Activated T-helper 1 cell treated with anti-CD3 and anti-CD28 coated beads, Interleukin-12 subunit alpha, Interleukin-12 subunit beta, Interleukin-2, Interleukin-4 antibody, amounts not matched to agents 30 ng/mL and 10 ng/mL and 1 ng/mL, durations not matched to agents 14 hours and 24 hours and 36 hours (primary cell): ENCODE data around the gene ARHGAP15. TPM values are rescaled to one million over a fixed set of nuclear protein-coding genes. Genes with fewer than 3 reads are reported as not detected.

Experiments used
- DNase-seq: peaks from one replicate; pipeline ENCODE4 v3.0.0; 2021; ENCODE audit warnings: low spot score
- H3K27ac Mint-ChIP-seq: one replicate; pipeline ENCODE4 v1.8.0; 2021; ENCODE audit warnings: mild to moderate bottlenecking, mixed read lengths
- H3K27me3 Mint-ChIP-seq: one replicate; pipeline ENCODE4 v1.8.0; 2022; ENCODE audit warnings: mild to moderate bottlenecking, moderate library complexity, mixed read lengths; ENCODE audit not compliant: insufficient read depth
- H3K36me3 Mint-ChIP-seq: one replicate; pipeline ENCODE4 v1.8.0; 2021; ENCODE audit warnings: low read depth, mixed read lengths
- H3K4me1 Mint-ChIP-seq: one replicate; pipeline ENCODE4 v1.8.0; 2021; ENCODE audit warnings: low read depth, mixed read lengths
- H3K4me3 Mint-ChIP-seq: one replicate; pipeline ENCODE4 v1.8.0; 2021; ENCODE audit warnings: mild to moderate bottlenecking, moderate library complexity, mixed read lengths
- H3K9me3 Mint-ChIP-seq: one replicate; pipeline ENCODE4 v1.8.0; 2021; ENCODE audit warnings: mixed read lengths
- intact Hi-C: fragments of 100-400 bp; cut with micrococcal nuclease; formaldehyde crosslinking; loops from one replicate; pipeline ENCODE4 v1.15.1; 2024
- total RNA-seq: library from RNA; stranded (reverse); gene quantifications from 2 replicates; pipeline ENCODE4 v1.2.3, GENCODE V29; 2022

The ARHGAP15 gene
- total RNA-seq, 1 donor from 2014 or later: 65.3 TPM

DNA sequence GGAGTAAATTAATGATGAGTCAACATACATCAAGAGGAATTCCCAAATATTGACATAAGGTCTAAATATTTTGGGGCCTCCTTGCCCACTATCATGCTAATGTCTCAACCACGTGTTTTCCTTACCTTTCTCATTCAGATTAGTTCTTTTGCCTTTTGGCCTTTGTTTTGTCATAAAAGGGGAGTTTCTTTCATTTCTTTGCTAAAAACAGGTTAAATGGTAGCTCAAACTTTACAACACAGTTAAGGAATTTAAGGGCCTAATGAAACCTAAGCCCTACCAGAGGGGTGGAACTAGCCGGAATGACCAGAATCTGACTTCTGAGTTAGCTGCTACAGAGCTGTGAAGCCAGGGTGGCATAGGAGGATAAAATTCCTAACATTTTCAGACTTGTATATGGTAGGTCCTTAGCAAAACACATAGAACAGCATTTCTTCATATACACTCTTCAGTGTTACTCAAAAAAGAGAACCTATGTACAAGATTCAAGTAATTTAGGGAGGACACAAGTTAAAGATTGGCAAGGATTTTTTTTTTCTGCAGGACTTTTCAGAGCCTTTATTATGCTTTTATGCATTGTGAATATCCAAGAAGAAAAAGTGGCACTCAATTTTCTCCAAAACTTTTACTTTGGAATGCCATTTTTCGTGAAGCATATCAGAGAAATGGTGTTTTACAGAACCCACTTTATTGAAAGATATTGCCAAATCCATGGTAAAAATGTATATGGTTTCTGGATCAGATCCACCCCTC is 633.1 kb downstream of the ARHGAP15 start:
- Mint-ChIP-seq H3K27me3 (no peaks in the 10 kb centered on the region), H3K27ac (no peak overlapping the region), H3K4me1 (no peaks in the 10 kb centered on the region), H3K36me3 (peaks cover 16% of the 10 kb centered on the region), H3K4me3 (no peak overlapping the region), H3K9me3 (no peaks in the 10 kb centered on the region)
- no peak for DNase-seq
- intact Hi-C loops: no loop called here

DNA sequence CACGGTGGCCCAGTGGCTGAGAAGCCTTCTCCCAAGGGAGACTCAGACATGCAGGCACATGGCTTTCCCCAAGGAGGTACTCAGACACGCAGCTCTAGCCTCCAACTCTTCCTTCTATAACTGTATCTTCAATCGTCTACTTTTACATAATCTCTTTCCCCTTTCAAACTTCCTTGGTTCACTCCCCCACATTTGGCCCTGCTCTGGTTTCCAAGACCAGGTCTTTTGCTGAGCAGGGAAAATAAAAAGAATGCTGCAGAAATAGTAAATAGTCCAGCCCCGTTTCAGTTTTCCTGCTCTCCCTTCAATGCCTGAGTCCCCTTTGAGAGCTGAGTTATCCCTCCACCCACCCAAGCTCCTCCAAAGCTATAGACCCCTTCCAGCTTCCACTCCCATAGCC is 635.0 kb downstream of the ARHGAP15 start:
- intact Hi-C loops: no loop called here
- Mint-ChIP-seq H3K27ac (peak overlapping the region; percentile 19), H3K9me3 (no peaks in the 10 kb centered on the region), H3K4me1 (no peaks in the 10 kb centered on the region), H3K36me3 (peaks cover 32% of the 10 kb centered on the region), H3K27me3 (no peaks in the 10 kb centered on the region), H3K4me3 (no peak overlapping the region)
- no peak for DNase-seq

DNA sequence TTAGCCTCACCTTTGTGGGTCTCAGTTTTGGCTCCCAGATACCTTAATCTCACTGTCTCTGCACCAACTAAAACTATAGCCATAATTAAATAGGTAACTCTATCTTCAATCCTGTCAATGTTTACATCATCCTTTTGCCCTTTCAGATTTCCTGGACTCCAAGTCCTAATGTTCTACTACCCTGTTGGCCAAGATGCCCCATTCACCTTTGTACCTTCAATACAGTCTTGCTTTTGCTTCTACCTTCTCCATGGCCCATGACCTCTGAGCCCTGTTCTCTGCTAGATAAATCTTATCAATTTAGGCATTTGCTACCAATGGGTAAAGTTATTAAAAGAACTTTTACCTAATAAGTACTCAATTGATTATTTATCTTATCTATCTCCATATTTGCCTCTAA is 635.5 kb downstream of the ARHGAP15 start:
- Mint-ChIP-seq H3K4me1 (no peaks in the 10 kb centered on the region), H3K27me3 (no peaks in the 10 kb centered on the region), H3K36me3 (peaks cover 34% of the 10 kb centered on the region), H3K27ac (no peak overlapping the region), H3K9me3 (no peaks in the 10 kb centered on the region), H3K4me3 (no peak overlapping the region)
- DNase-seq: no peak
- intact Hi-C loops: no loop called here

DNA sequence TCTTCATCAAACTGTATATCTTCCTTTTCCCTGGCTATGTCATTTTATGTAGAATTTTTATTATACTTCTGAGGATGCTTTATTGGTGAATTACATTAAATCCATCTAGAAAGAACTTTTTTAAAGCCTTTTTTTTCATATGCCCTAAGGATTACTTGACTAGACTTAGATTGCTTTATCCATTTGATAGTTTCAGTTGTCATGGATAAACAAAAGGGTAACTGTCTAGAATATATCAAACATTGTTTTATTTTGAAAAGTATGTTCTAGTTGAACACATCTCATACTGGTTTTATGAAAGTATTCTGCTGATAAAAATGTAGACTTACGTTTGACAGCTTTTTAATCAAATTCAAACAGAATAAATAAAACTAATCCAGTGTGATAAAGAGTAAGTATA is 639.8 kb downstream of the ARHGAP15 start:
- Mint-ChIP-seq H3K4me3 (no peak overlapping the region), H3K27ac (no peak overlapping the region), H3K9me3 (no peaks in the 10 kb centered on the region), H3K36me3 (peaks cover 34% of the 10 kb centered on the region), H3K4me1 (no peaks in the 10 kb centered on the region), H3K27me3 (no peaks in the 10 kb centered on the region)
- intact Hi-C loops: no loop called here
- DNase-seq: no peak

DNA sequence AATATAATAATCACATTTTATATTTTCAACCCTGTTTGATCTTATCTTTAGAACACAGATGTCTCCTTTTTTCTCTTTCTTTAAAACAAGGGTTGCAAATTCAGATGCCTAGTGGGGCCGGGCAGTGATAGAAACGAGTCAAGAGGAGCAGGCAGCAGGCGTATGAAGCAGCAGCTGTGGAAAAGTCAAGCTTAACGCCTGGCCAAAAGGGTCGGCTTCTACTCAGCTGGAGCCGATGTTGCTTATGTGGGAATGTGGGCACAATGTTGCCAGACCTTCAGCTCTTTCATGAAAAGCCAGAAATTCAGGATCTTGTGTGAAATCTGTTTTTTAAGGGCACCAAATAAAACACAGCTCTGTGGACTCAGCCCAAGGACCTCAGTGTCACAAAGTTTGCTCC is 642.7 kb downstream of the ARHGAP15 start:
- no peaks in the 10 kb centered on the region for H3K4me1 Mint-ChIP-seq
- no peak overlapping the region for H3K27ac Mint-ChIP-seq
- H3K36me3 Mint-ChIP-seq: peaks cover 23% of the 10 kb centered on the region
- H3K9me3 Mint-ChIP-seq: no peaks in the 10 kb centered on the region
- intact Hi-C loops: no loop called here
- no peak for DNase-seq
- H3K4me3 Mint-ChIP-seq: no peak overlapping the region
- no peaks in the 10 kb centered on the region for H3K27me3 Mint-ChIP-seq

DNA sequence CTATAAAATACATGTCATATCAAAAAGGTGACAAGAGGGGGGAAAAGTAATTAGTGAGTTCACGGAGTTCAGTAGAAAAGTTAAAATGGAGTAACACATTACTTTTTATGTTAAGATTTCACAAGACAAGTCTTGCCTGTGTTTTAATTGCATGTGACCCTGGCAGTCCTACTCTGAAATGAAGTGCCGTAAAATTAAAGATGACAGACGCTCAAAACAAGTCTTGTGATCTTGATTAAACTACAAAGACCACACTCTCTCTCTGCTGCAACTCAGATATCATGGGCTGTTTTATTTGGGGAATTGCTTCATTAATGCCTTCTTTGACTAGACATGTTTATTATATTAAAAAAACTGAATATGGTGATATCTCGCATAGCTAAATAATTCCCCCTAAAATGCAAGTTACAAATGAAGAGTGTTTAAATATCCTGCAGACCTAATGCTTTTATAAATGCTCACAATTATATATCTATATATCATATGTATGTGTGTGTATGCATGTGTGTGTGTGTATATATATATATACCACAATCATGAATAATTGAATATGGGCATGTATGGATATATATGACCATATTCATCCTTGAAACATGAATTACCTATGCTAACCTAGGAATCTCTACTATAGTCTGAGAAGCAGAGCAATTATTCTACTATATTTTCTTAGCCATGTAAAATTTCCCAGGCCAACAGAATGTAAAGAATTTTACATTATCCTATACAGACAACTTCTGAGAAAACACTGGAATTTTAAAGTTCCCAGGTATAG is 647.5 kb downstream of the ARHGAP15 start:
- H3K4me3 Mint-ChIP-seq: no peak overlapping the region
- intact Hi-C loops: no loop called here
- H3K27me3 Mint-ChIP-seq: peaks cover 2% of the 10 kb centered on the region
- no peak overlapping the region for H3K27ac Mint-ChIP-seq
- H3K9me3 Mint-ChIP-seq: no peaks in the 10 kb centered on the region
- H3K4me1 Mint-ChIP-seq: no peaks in the 10 kb centered on the region
- no peaks in the 10 kb centered on the region for H3K36me3 Mint-ChIP-seq
- no peak for DNase-seq

DNA sequence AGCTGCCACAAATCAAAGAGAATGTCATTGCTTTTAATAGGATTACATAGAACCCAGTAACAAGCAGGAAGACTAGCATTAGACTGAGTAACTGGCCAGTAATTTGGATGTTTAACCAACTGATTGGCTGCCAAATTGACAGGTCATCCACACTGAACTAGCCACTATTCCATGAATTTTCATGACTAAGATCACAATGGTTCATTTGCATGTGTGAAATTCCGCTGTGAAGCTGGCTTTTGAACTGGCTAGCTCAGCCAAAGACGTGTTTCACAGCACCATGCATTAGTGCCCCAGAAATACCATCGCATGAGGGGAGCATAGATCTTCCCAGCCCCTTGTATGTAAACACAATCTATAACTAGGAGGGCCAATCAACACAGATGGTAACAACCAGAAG is 649.8 kb downstream of the ARHGAP15 start:
- no peak overlapping the region for H3K4me3 Mint-ChIP-seq
- intact Hi-C loops: no loop called here
- H3K9me3 Mint-ChIP-seq: no peaks in the 10 kb centered on the region
- DNase-seq: no peak
- H3K27me3 Mint-ChIP-seq: peaks cover 2% of the 10 kb centered on the region
- H3K27ac Mint-ChIP-seq: no peak overlapping the region
- H3K4me1 Mint-ChIP-seq: no peaks in the 10 kb centered on the region
- no peaks in the 10 kb centered on the region for H3K36me3 Mint-ChIP-seq

DNA sequence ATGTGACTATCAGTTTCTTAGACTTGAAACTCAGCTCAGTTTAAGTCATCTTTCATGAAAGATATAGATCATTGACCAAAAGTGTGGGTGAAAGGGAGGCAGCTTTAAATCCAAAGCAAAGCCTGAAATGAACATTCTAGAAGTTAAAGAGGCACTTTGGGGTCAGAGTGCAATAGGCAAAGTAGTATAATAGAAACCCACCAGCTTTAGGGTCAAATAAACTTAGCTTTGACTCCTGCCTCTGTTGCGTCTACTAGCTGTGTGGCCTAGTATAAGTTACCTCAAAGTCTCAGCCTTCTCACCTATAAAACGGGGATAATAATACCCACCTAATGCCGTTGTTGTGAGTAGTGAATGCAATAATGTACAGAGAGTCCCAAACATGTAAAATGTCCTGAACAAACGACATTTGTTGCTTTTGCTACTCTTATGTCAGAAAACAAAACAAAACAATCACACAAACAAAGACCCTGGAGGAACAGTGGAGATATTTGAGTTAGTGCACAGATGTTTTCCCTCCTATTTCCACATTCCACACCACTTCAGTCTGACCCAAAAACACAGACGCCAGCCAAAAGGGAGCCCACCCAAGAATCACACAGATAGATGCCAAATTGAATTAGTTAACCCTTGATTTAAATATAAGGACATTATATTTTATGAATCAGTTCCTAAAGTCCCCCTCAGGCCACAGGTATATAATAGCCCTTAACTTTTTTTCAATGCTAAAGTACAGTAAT is 657.0 kb downstream of the ARHGAP15 start:
- H3K27me3 Mint-ChIP-seq: peaks cover 4% of the 10 kb centered on the region
- intact Hi-C loops: no loop called here
- no peaks in the 10 kb centered on the region for H3K9me3 Mint-ChIP-seq
- H3K27ac Mint-ChIP-seq: no peak overlapping the region
- H3K4me1 Mint-ChIP-seq: no peaks in the 10 kb centered on the region
- no peaks in the 10 kb centered on the region for H3K36me3 Mint-ChIP-seq
- no peak overlapping the region for H3K4me3 Mint-ChIP-seq
- DNase-seq: no peak

DNA sequence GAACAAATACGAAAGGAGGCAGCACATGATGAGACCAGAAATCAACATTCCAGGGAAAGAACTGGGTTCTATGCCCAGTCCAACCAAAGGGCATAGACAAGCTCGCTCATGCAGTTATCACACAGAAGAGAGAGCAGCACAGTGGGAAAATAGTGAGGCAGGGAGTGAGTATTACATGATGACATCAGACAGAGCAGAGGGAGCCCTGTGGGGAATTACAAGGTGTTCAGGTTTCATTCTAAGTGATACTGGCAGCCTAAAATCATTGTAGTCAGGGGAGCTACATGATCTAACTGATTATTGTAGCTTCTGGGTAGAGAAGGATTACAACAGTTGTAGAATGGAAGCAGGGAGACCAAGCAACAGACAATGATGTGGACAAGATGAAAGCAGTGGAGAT is 658.5 kb downstream of the ARHGAP15 start:
- Mint-ChIP-seq H3K27me3 (peaks cover 4% of the 10 kb centered on the region), H3K27ac (no peak overlapping the region), H3K36me3 (no peaks in the 10 kb centered on the region), H3K9me3 (no peaks in the 10 kb centered on the region), H3K4me3 (no peak overlapping the region), H3K4me1 (no peaks in the 10 kb centered on the region)
- no peak for DNase-seq
- intact Hi-C loops: no loop called here

DNA sequence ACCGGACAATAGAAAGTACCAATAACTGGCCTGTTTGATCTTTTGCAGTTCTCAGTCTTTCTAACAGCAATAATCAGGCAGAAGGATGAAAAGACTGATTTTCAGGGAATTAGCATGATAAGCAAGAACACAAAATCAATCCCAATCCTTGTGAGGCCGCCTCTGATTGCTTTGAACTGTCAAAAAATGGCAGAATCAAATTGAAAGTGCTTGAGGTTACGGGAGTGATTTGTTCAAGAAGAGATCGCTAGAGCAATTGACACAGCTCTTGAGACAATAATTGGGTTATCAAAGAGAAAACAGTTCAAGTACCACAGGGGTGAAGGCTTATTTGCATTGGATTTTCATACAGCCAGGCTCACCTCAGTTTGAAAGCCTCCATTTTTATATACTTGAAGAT is 663.4 kb downstream of the ARHGAP15 start:
- H3K27ac Mint-ChIP-seq: no peak overlapping the region
- no peaks in the 10 kb centered on the region for H3K4me1 Mint-ChIP-seq
- DNase-seq: no peak
- H3K9me3 Mint-ChIP-seq: no peaks in the 10 kb centered on the region
- no peak overlapping the region for H3K4me3 Mint-ChIP-seq
- H3K36me3 Mint-ChIP-seq: no peaks in the 10 kb centered on the region
- intact Hi-C loops: no loop called here
- H3K27me3 Mint-ChIP-seq: peaks cover 10% of the 10 kb centered on the region

DNA sequence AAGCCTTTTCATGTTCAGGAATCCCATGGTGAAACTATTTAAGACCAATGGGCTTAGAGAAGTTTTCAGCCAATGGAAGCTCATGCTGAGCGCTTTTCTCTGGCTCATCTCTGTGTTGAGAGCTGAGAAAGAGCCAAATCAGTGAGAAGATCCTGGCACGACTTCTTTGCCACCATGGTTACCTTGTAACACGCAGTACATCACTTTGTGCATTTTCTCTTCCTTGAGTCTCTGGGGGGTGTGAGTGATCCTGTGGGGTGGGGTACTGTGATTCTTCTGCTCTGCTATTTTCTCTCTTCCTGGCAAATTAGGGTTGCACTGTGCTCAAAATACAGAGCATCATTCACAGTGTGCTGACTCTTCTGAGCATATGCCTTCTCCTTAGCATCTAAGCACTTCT is 664.2 kb downstream of the ARHGAP15 start:
- no peak overlapping the region for H3K27ac Mint-ChIP-seq
- DNase-seq: no peak
- H3K4me3 Mint-ChIP-seq: no peak overlapping the region
- intact Hi-C loops: no loop called here
- no peaks in the 10 kb centered on the region for H3K36me3 Mint-ChIP-seq
- no peaks in the 10 kb centered on the region for H3K4me1 Mint-ChIP-seq
- peaks cover 10% of the 10 kb centered on the region for H3K27me3 Mint-ChIP-seq
- peaks cover 5% of the 10 kb centered on the region for H3K9me3 Mint-ChIP-seq

DNA sequence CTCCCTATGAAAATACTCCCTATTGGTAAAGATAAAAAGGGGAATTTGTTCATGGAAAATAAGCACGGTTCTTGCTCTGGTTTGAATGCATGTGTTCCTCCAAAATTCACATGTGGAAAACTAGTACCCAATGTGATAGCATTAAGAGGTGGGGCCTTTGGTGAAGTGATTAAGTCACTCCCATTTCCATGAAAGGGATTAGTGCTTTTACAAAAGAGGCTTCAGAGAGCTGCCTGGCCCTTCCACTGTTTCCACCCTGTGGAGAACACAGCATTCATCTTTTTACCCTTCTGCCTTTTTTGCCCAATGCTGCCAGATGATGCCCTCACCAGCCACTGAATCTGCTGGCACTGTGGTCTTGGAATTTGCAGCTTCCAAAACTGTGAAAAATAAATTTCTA is 666.8 kb downstream of the ARHGAP15 start:
- no peaks in the 10 kb centered on the region for H3K36me3 Mint-ChIP-seq
- no peaks in the 10 kb centered on the region for H3K4me1 Mint-ChIP-seq
- DNase-seq: no peak
- intact Hi-C loops: no loop called here
- H3K27me3 Mint-ChIP-seq: peaks cover 5% of the 10 kb centered on the region
- H3K27ac Mint-ChIP-seq: no peak overlapping the region
- H3K9me3 Mint-ChIP-seq: peaks cover 9% of the 10 kb centered on the region
- no peak overlapping the region for H3K4me3 Mint-ChIP-seq

DNA sequence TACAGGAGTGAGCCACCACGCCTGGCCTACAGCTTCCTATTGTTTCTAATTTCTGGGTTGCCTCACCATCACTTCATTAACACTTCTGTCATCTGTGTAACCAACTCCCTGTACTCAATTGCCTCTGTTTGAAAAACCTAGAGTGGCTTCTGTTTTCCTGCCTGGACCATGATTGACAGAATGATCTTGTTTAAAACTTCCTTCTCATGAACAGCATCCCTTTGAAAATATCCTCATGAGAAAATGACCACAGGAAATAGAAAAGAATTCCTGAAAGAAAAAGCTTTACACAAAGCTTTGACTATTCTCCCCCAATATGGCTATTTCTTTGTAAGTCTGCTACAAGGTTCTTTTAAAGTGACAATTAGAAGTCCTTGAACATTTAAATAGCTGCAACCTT is 672.3 kb downstream of the ARHGAP15 start:
- Mint-ChIP-seq H3K4me1 (peaks cover 10% of the 10 kb centered on the region), H3K27me3 (no peaks in the 10 kb centered on the region), H3K9me3 (peaks cover 9% of the 10 kb centered on the region), H3K36me3 (no peaks in the 10 kb centered on the region), H3K4me3 (no peak overlapping the region), H3K27ac (peak overlapping the region; percentile 29)
- intact Hi-C loops: loop anchor here (5.0 kb wide), 1 partner anchor 74 kb away; no protein-coding TSS in a partner anchor
- no peak for DNase-seq
